Liver (tissue), 3 donors: ENCODE measurements around the gene TBC1D21.

Experiments used
- FOXA2 ChIP-seq: IDR thresholded peaks from 2 replicates; pipeline ENCODE4 v1.6.1; 2016; ENCODE audit warnings: antibody characterized with exemption
- HNF4A ChIP-seq, 2 donors: conservative IDR thresholded peaks; 2 replicates each; pipeline ENCODE4 v1.6.1; 2016; ENCODE audit warnings: antibody characterized with exemption in 2 of 2, mild to moderate bottlenecking in 2 of 2
- HNF4G ChIP-seq: IDR thresholded peaks from 2 replicates; pipeline ENCODE4 v1.6.1; 2016; ENCODE audit warnings: antibody characterized with exemption
- JUND ChIP-seq, 2 donors: IDR thresholded peaks; 2 replicates each; pipeline ENCODE4 v1.6.1; 2016; ENCODE audit warnings: antibody characterized with exemption in 2 of 2
- RAD21 ChIP-seq, 2 donors: IDR thresholded peaks; 2 replicates each; pipeline ENCODE4 v1.6.1; 2016; ENCODE audit warnings: antibody characterized with exemption in 2 of 2, mild to moderate bottlenecking in 2 of 2
- TAF1 ChIP-seq: conservative IDR thresholded peaks from 2 replicates; pipeline ENCODE4 v1.6.1; 2016; ENCODE audit warnings: antibody characterized with exemption, mild to moderate bottlenecking
- YY1 ChIP-seq: IDR thresholded peaks from 2 replicates; pipeline ENCODE4 v1.6.1; 2016; ENCODE audit warnings: antibody characterized with exemption, mild to moderate bottlenecking
- TF ChIP-seq, protein P1 (sequence below): fragments of 150-350 bp; IDR thresholded peaks from 2 replicates; pipeline ENCODE4 v1.5.1; 2017; ENCODE audit warnings: improper control_type of control experiment, low read depth, low read length; ENCODE audit not compliant: missing input control
- TF ChIP-seq, protein P2 (sequence below): IDR thresholded peaks from 2 replicates; pipeline ENCODE4 v1.6.1; 2016; ENCODE audit warnings: antibody characterized with exemption
- TF ChIP-seq, protein P3 (sequence below): IDR thresholded peaks from 2 replicates; pipeline ENCODE4 v1.6.1; 2016; ENCODE audit warnings: antibody characterized with exemption
- TF ChIP-seq, protein P4 (sequence below): IDR thresholded peaks from 2 replicates; pipeline ENCODE4 v1.6.1; 2016; ENCODE audit warnings: antibody characterized with exemption, mild to moderate bottlenecking
- TF ChIP-seq, protein P5 (sequence below): IDR thresholded peaks from 2 replicates; pipeline ENCODE4 v1.6.1; 2016; ENCODE audit warnings: antibody characterized with exemption
- donor health status: healthy.
- donor health status: healthy.

DNA sequence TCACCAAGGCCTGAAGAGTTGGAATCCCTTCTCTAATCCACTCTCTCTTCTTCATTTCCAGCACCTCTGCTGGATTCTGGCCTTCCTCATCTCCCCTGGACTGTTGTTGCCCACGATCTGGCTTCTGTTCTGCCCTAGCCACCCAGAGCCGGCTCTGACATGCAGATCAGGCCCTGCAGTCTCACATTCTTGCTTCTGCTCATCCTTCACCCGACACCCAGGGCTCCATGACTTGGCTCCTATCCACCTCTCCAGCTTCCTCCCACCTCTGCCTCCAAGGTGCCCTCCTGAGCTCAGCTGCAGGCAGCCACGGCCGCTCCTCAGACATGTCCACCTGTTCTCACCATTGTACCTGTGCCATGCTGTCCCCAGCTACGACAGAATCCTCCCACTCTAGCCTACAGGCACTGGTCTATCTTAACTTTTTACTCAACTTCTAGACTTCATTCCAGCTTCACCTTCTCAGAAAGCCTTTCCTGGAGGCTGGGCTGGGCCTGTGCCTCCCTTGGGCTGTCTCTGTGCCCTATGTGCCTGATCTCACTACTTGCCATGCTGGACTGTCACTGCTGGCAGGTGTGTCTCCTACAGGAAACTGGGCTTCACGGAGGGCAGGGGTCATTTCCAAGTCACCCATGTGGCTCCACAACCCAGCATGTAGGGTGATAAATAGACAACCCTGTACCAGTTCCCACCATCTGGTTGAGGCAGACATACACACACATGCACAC is 16.0 kb upstream of the TBC1D21 start:
- TF ChIP-seq, protein P1, sequence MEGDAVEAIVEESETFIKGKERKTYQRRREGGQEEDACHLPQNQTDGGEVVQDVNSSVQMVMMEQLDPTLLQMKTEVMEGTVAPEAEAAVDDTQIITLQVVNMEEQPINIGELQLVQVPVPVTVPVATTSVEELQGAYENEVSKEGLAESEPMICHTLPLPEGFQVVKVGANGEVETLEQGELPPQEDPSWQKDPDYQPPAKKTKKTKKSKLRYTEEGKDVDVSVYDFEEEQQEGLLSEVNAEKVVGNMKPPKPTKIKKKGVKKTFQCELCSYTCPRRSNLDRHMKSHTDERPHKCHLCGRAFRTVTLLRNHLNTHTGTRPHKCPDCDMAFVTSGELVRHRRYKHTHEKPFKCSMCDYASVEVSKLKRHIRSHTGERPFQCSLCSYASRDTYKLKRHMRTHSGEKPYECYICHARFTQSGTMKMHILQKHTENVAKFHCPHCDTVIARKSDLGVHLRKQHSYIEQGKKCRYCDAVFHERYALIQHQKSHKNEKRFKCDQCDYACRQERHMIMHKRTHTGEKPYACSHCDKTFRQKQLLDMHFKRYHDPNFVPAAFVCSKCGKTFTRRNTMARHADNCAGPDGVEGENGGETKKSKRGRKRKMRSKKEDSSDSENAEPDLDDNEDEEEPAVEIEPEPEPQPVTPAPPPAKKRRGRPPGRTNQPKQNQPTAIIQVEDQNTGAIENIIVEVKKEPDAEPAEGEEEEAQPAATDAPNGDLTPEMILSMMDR = no peak
- TF ChIP-seq YY1 (no peak), HNF4A (conservative IDR thresholded peaks at IDR 0.05) (no peak), RAD21 (IDR thresholded peaks at IDR 0.05) (no peak), FOXA2 (no peak), HNF4G (no peak), JUND (IDR thresholded peaks at IDR 0.05) (no peak), TAF1 (no peak)
- TF ChIP-seq, protein P2, sequence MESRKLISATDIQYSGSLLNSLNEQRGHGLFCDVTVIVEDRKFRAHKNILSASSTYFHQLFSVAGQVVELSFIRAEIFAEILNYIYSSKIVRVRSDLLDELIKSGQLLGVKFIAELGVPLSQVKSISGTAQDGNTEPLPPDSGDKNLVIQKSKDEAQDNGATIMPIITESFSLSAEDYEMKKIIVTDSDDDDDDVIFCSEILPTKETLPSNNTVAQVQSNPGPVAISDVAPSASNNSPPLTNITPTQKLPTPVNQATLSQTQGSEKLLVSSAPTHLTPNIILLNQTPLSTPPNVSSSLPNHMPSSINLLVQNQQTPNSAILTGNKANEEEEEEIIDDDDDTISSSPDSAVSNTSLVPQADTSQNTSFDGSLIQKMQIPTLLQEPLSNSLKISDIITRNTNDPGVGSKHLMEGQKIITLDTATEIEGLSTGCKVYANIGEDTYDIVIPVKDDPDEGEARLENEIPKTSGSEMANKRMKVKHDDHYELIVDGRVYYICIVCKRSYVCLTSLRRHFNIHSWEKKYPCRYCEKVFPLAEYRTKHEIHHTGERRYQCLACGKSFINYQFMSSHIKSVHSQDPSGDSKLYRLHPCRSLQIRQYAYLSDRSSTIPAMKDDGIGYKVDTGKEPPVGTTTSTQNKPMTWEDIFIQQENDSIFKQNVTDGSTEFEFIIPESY = no peak
- TF ChIP-seq, protein P3, sequence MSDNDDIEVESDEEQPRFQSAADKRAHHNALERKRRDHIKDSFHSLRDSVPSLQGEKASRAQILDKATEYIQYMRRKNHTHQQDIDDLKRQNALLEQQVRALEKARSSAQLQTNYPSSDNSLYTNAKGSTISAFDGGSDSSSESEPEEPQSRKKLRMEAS = no peak
- TF ChIP-seq, protein P4, sequence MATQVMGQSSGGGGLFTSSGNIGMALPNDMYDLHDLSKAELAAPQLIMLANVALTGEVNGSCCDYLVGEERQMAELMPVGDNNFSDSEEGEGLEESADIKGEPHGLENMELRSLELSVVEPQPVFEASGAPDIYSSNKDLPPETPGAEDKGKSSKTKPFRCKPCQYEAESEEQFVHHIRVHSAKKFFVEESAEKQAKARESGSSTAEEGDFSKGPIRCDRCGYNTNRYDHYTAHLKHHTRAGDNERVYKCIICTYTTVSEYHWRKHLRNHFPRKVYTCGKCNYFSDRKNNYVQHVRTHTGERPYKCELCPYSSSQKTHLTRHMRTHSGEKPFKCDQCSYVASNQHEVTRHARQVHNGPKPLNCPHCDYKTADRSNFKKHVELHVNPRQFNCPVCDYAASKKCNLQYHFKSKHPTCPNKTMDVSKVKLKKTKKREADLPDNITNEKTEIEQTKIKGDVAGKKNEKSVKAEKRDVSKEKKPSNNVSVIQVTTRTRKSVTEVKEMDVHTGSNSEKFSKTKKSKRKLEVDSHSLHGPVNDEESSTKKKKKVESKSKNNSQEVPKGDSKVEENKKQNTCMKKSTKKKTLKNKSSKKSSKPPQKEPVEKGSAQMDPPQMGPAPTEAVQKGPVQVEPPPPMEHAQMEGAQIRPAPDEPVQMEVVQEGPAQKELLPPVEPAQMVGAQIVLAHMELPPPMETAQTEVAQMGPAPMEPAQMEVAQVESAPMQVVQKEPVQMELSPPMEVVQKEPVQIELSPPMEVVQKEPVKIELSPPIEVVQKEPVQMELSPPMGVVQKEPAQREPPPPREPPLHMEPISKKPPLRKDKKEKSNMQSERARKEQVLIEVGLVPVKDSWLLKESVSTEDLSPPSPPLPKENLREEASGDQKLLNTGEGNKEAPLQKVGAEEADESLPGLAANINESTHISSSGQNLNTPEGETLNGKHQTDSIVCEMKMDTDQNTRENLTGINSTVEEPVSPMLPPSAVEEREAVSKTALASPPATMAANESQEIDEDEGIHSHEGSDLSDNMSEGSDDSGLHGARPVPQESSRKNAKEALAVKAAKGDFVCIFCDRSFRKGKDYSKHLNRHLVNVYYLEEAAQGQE = no peak
- TF ChIP-seq, protein P5, sequence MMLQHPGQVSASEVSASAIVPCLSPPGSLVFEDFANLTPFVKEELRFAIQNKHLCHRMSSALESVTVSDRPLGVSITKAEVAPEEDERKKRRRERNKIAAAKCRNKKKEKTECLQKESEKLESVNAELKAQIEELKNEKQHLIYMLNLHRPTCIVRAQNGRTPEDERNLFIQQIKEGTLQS = no peak
